ENCODE data around the gene ALG14. TPM values are rescaled to one million over a fixed set of nuclear protein-coding genes. Genes with fewer than 3 reads are reported as not detected.
"Not testable (repeated sequence)": the region's sequence is repeated elsewhere in the genome, so short reads cannot be mapped to it uniquely, and the experiment has no call there.

The ALG14 gene
- total RNA-seq, 1 donor from 2014 or later, result 1.5 TPM

- DNase-seq (ENCODE audit: low read depth in 2 of 2), result peak in 1 of 2 donors; percentile 29
These were observed 116.8 kb downstream of the ALG14 start for GRCh38 chr1:94955767-94956632.

- peak in 1 of 2 donors; percentile 57 for DNase-seq (ENCODE audit: low read depth in 2 of 2)
These were observed 118.2 kb downstream of the ALG14 start for GRCh38 chr1:94954263-94955220.

DNA sequence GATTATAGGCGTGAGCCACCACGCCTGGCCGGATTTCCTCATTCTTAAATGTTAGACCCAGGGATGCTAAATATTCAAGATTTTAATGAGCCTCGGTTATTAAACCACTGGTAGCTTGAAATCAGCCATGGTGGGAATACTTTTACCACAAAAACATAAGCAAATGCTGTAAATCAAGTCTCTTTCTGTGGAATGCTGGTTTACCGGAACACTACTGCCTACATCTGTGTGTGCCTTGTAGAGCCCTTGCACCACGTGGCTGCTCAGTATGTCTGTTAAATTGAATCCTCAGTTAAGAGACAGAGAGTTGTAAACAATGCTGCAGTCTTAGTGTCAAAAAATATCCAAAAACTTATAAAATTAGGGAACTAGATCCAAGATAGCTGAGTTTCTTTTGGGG lies 119.0 kb downstream of the ALG14 start:
- no peak for DNase-seq (ENCODE audit: low read depth in 2 of 2)

DNA sequence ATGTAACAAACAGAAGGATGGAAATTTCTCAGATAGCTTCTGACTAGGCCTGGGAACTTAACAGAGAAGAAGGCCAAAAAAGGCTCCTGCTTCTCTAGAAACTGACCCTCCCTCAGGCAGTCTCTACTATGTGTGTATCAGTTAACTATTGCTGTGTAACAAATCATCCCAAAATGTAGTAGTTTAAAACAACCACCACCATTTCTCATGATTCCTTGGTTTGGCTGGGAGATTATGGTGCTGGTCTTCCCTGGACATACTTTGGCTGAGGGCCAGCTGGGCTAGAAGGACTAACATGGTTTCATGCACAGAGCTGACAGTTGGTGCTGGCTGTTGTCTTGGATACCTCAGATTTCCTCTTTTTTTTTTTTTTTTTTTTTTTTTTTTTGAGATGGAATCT lies 119.6 kb downstream of the ALG14 start:
- no peak for DNase-seq (ENCODE audit: low read depth in 2 of 2)

- no peak for DNase-seq (ENCODE audit: low read depth in 2 of 2)
These were observed 120.2 kb downstream of the ALG14 start for GRCh38 chr1:94952539-94952938.

DNA sequence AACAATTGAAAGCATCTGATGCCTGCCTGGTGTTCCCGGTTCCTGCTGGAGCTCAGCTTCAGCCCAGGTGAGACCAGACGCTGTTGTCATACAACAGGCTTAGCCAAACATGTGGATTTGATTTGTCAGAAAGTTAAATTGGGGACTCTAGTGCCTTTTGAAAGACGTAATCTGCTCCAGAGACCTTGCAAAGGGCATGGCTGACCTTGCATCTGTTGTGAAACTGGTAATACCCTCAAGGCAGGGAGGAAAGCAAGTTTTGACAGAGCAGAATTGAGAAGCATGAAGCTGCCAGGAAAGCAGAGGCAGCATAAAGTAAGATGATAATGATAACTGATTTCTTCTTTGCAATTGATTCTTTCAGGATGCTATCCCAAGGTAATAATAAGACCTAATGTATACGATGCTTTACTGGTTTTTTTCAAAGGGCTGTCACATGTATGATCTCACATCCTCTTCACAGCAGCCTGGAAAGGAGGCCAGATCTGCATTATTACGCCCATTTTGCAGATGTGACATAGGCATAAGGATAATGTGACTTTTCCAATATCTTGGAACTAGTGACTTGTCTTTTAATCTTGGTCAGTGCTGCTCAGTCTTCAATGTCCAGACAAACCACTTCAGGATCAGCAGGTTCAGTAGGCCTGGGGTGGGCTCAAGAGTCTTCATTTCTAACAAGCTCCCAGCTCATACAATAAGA lies 121.1 kb downstream of the ALG14 start:
- no peak for DNase-seq (ENCODE audit: low read depth in 2 of 2)

GRCh38 chr1:94951046-94951445 lies 121.7 kb downstream of the ALG14 start:
- DNase-seq (ENCODE audit: low read depth in 2 of 2), result no peak

DNA sequence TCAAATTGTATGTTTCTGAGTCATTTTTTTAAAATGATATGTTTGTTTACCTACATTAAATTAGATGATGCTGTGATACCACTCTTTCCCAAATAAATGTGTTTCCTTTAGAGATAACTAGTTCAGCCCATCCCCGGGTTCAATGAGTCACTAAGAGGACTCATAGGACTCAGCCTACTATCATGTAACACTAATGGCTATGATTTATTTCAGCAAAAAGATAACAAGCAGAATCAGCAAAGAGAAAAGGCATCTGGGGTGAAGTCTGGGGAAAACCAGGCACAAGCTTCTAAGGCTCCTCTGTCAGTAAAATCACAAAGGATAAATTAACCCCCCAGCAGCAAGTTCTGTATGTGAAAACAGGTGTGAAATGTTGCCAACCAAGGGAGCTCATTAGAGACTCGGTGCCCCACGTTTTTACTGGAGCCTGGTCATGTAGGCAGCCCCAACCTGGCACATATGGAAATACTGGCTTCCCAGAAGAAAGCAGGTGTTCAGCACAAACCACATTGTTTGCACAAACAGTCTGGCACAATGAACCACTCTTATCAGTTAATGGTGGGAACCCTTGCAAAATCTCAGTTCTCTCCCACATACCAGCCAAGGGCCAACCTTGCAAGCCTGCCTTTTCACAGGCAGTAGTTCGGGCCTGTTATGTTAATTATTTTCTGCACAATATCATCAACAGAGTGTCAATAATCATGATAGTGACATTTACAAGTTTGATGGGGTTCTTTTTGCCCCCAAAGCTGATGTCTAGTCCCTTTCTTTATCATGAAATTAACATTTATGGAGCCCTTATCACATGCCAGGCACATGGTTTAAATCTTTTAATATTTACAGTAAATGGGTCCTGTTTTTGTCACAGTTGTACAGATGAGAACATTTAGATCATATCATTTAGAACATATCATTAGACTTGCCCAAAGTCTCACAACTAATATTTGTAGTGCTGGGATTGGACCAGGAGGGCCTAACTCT lies 122.8 kb downstream of the ALG14 start:
- no peak for DNase-seq (ENCODE audit: low read depth in 2 of 2)

DNA sequence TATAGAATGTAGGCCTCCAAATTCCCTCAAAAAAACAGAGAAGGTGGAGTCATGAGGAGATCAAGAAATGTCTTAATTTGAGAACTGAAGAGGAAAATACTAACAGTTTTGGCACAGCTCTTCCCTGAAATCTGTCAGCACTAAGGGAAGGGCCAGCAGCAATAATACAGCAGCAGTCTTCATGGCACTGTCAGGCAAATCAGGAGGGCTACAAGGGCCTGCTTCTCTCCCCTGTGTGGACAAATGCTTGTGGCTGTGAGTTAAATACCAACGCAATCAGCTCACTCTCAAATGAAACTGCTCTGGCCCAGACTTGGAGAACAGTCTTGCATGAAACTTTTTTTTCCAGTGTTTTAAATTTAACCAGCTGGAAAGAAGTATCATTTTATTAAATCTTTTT lies 125.3 kb downstream of the ALG14 start:
- no peak for DNase-seq (ENCODE audit: low read depth in 2 of 2)

- DNase-seq (ENCODE audit: low read depth in 2 of 2), result no peak
These were observed 125.9 kb downstream of the ALG14 start for GRCh38 chr1:94946886-94947285.

DNA sequence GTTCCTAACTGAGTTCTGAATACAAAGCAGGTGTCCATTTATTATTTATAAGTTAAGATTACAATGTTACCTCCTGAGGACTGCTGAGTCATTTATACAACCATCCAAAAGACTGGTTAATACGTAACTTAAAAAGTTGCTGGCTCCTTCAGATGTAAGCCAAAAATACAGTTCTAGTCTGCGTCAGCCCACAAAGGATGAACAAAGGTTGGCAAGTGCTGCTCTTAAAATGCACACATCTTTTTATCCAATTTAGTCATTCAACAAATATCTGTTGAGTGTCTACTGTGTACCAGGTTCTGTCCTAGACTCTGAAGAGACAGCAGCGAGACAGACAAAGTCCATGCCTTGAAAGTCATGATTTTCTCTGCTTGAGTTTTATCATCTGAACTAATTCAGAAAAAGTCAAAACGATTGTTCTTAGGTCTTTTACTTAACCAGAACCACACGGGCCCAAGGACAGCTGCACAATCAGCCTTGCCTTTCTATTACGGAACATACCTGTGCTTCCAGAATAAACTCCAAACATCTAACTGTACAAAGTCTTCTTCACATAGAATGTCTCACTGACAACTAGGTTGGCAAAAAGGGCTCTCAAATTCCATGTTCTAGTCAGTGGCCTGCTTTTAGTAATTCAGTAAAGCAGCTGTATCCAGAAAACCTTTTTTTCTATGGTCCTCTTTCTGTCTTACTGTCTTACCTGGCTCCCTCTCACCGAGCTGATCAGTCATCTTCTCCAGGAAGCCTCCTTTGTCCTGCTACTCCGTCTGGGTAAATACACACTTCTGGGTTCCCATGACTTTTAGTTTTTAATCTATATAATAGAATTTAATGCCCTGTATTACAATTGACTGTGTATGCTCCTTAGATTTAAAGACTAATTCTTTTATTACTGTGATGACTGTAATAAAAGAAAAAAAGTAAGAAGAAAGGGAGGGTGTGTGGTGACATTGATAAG lies 130.3 kb downstream of the ALG14 start:
- no peak for DNase-seq (ENCODE audit: low read depth in 2 of 2)

DNA sequence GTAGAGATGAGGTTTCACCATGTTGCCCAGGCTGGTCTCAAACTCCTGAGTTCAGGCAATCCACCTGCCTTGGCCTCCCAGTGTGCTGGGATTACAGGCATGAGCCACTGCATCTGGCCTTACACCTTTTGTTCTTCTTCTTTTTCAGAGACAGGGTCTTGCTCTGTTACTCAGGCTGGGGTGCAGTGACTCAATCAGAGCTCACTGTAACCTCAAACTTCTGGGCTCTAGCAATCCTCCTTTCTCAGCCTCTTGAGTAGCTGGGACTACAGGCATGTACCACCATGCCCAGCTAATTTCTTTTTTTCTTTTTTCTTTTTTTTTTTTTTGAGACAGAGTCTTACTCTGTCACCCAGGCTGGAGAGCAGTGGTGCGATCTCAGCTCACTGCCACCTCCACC lies 131.3 kb downstream of the ALG14 start:
- DNase-seq (ENCODE audit: low read depth in 2 of 2), result not testable (repeated sequence)

DNA sequence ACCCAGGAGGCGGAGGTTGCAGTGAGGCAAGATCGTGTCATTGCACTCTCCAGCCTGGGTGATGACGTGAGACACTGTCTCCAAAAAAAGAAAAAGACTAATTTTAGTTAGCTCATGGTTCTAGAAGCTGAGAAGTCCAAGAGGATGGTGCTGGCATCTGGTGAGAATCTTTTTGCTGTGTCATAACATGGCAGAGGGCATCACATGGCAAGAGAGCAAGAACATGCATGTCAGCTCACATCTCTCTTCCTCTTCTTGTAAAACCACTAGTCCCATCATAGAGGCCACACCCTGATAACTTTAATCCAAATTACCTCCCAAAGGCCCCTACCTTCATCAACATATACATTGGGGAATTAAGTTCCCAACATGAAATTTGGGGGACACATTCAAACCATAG lies 132.0 kb downstream of the ALG14 start:
- no peak for DNase-seq (ENCODE audit: low read depth in 2 of 2)

- no peak for DNase-seq (ENCODE audit: low read depth in 2 of 2)
These were observed 134.9 kb downstream of the ALG14 start for GRCh38 chr1:94937820-94938219.

DNA sequence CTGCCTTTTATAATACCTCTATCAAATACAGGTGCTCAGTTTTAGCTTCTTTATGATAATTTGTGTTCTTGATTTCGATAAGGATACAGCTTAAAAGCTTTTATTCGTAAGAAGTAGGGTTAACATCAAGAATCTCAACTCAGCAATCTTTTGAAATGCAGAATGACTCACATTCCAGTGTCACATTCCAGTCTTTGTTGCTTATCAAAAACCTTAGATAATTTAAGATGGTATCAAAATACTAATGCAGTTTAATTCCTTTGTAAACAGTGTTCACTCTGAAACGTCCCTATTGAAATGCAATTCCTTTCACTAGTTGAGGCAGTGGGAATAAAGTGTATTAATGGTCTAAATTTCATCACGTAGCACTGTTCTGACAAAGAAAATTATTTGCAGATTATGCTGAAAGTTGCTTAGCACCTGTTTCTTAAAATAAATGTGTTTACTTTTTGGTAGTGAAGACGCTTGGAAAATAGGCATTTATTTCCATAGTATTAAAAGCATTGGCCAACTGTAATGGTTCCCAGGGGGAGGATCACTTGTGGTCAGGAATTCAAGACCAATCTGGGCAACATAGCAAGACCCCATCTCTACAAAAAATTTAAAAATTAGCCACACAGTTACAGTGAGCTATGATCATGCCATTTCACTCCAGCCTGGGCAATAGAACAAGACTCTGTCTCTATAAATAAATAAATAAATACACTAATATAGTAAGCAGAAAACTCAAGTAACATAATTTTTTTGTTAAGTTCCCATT lies 135.7 kb downstream of the ALG14 start:
- DNase-seq (ENCODE audit: low read depth in 2 of 2), result peak in 1 of 2 donors; percentile 42

GRCh38 chr1:94935476-94935875 lies 137.3 kb downstream of the ALG14 start:
- DNase-seq (ENCODE audit: low read depth in 2 of 2), result peak in 1 of 2 donors; percentile 60

DNA sequence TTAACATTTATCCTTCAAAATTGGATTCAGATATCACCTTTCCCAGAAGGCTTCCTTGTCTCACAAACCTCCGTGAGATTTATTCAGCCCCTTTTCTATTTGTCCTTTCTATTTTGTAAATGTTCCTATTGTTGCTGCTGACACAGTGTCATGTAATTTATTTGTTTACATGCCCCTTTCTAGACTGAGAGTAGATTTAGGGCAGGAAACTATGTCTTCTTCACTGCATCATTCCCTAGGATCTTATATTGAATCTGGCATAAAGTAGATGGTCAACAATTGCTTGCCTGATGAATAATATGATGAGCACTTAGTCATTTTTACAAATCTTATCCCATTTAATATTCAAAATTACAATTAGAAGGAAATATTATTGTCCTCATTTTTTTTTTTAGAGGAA lies 137.7 kb downstream of the ALG14 start:
- no peak for DNase-seq (ENCODE audit: low read depth in 2 of 2)

- no peak for DNase-seq (ENCODE audit: low read depth in 2 of 2)
These were observed 138.2 kb downstream of the ALG14 start for GRCh38 chr1:94934551-94934950.

Measured in dermis microvascular lymphatic vessel endothelial cell (primary cell).